ENCODE results near the gene SRC. TPM values are rescaled to one million over a fixed set of nuclear protein-coding genes. Genes with fewer than 3 reads are reported as not detected.

Gene SRC
- total and polyA plus RNA-seq, 2 of the 8 experiments (the other 6 are each of a cell fraction or from before 2014, with no cell fraction given): 27.6 to 28.8 TPM

- Histone ChIP-seq H2AFZ (ENCODE audit: low read length) (no peak overlapping the region), H2BK12ac (ENCODE audit: low read depth, low read length) (peak overlapping the region; percentile 55; the same call in 1 of the 2 replicates), H4K20me1 (replicated peaks in 1 of 2; ENCODE audit: control insufficient read depth in 1 of 2, insufficient read depth in 2 of 2, low read length in 2 of 2) (no peaks in the 10 kb centered on the region), H3K18ac (ENCODE audit: extremely low read depth, low read length) (peak overlapping the region; percentile 32; the same call in 1 of the 2 replicates), H3K79me1 (ENCODE audit: low read depth, low read length) (peaks cover 3% of the 10 kb centered on the region; the same call in 1 of the 2 replicates), H3K4me2 (ENCODE audit: insufficient read depth in 1 of 2, low read depth in 2 of 2, low read length in 2 of 2) (no peak overlapping the region), H2BK15ac (ENCODE audit: low read length) (0 out of 2 replicates have a peak overlapping the region, but pooled peaks have one; percentile 40), H2BK120ac (replicated peaks; ENCODE audit: low read depth, low read length) (no peak overlapping the region), H3K56ac (replicated peaks; ENCODE audit: insufficient read length, low read depth, low read length) (no peak overlapping the region), H3K4me1 (replicated peaks in 1 of 4; ENCODE audit: control insufficient read depth in 3 of 4, insufficient read depth in 4 of 4, low read length in 3 of 4) (peaks cover 0 to 34% (median 15%) of the 10 kb centered on the region in 4 experiments; a peak in 6 of 7 replicates), H2BK5ac (ENCODE audit: low read depth, low read length) (no peak overlapping the region), H3K27me3 (replicated peaks in 1 of 4; ENCODE audit: control insufficient read depth in 3 of 4, extremely low read depth in 1 of 4, insufficient read depth in 3 of 4, low read length in 3 of 4) (no peaks in the 10 kb centered on the region; a peak in 2 of 7 replicates), H3K23me2 (ENCODE audit: low read depth, low read length) (peaks cover 7% of the 10 kb centered on the region; the same call in 1 of the 2 replicates), H3K23ac (ENCODE audit: insufficient read length) (no peak overlapping the region), H3K36me3 (ENCODE audit: control insufficient read depth in 2 of 4, insufficient read depth in 4 of 4, low read length in 3 of 4) (no peaks in the 10 kb centered on the region; a peak in 1 of 8 replicates), H3K4ac (replicated peaks; ENCODE audit: insufficient read length, low read depth, low read length) (no peak overlapping the region), H3K79me2 (ENCODE audit: control insufficient read depth in 1 of 2, insufficient read depth in 2 of 2, low read length in 2 of 2) (no peaks in the 10 kb centered on the region), H2AK5ac (ENCODE audit: low read depth, low read length) (0 out of 2 replicates have a peak overlapping the region, but pooled peaks have one; percentile 39), H3K14ac (ENCODE audit: insufficient read length) (no peak overlapping the region), H3K4me3 (ENCODE audit: extremely low read depth in 1 of 4, insufficient read depth in 2 of 4, low read depth in 3 of 4, low read length in 4 of 4) (no peak overlapping the region), H3K9ac (replicated peaks in 1 of 4; ENCODE audit: extremely low read depth in 1 of 4, low read depth in 3 of 4, low read length in 3 of 4) (no peak overlapping the region), H4K91ac (replicated peaks; ENCODE audit: insufficient read length, low read length) (no peak overlapping the region), H2BK20ac (ENCODE audit: low read length) (no peak overlapping the region), H3K27ac (ENCODE audit: low read depth, low read length) (no peak overlapping the region), H4K5ac (ENCODE audit: insufficient read length, low read depth, low read length) (no peak overlapping the region), H4K8ac (ENCODE audit: extremely low read depth, insufficient read depth, low read length) (no peak overlapping the region; the same call in 1 of the 2 replicates), H3K9me3 (ENCODE audit: insufficient read depth in 2 of 2, low read depth in 1 of 2, low read length in 1 of 2) (no peaks in the 10 kb centered on the region)
- CTCF ChIA-PET (ENCODE audit: partially characterized antibody): interaction anchor here (0.7 to 2.4 kb wide), 4 partner anchors 10 to 168 kb away, joined by 3 to 8 read pairs (median 3); no protein-coding TSS in a partner anchor
- FAIRE-seq (no peak), DNase-seq (ENCODE audit: low read depth in 1 of 2, low spot score in 2 of 2) (no peak)
- POLR2A ChIA-PET (ENCODE audit: partially characterized antibody): interaction anchor here (0.7 to 1.6 kb wide), 3 partner anchors 11 to 82 kb away, joined by 3 to 10 read pairs (median 5); no protein-coding TSS in a partner anchor
- 91% methylated on average over 9 of the region's 10 CpGs; no CpG with 5 or more reads in 1 of the 2 experiments for WGBS, 2 experiments (ENCODE audit: extremely low coverage in 1 of 2, insufficient coverage in 1 of 2, insufficient read length in 1 of 2, insufficient replicate concordance in 2 of 2, low coverage in 1 of 2, low lambda C conversion rate in 2 of 2, missing lambda C conversion rate in 1 of 2)
- TF ChIP-seq SIX5 (IDR thresholded peaks at IDR 0.05; ENCODE audit: low read depth, low read length) (no peak), SUZ12 (IDR thresholded peaks at IDR 0.05; ENCODE audit: low read length) (no peak), PHF8 (conservative IDR thresholded peaks at IDR 0.05; ENCODE audit: low read depth, low read length) (no peak), CHD1 (IDR thresholded peaks at IDR 0.05; ENCODE audit: low read depth, low read length) (no peak), RAD21 (IDR thresholded peaks at IDR 0.05 in 1 of 2, conservative IDR thresholded peaks at IDR 0.05 in 1 of 2; ENCODE audit: low read depth in 2 of 2, low read length in 2 of 2) (no peak), SIRT6 (IDR thresholded peaks at IDR 0.05; ENCODE audit: low read length) (no peak), SRF (IDR thresholded peaks at IDR 0.05; ENCODE audit: low read depth, low read length) (no peak), MAX (IDR thresholded peaks at IDR 0.05) (no peak)
Measured at GRCh38 chr20:37423545-37423944, 77.6 kb downstream of the SRC start.

Measured in H1 (cell line).